Fibroblast of skin of back (primary cell): ENCODE measurements around the gene GRAP.

Experiments
- DNase-seq: peaks from one replicate; pipeline ENCODE4 v3.0.0-alpha.2; 2013

GRAP gene

GRCh38 chr17:18981335-18981641 is 65.5 kb downstream of the GRAP start:
- no peak for DNase-seq

GRCh38 chr17:18980682-18981334 is 65.9 kb downstream of the GRAP start:
- DNase-seq = peak; percentile 54

GRCh38 chr17:18978655-18979054 is 68.1 kb downstream of the GRAP start:
- DNase-seq = no peak

DNA sequence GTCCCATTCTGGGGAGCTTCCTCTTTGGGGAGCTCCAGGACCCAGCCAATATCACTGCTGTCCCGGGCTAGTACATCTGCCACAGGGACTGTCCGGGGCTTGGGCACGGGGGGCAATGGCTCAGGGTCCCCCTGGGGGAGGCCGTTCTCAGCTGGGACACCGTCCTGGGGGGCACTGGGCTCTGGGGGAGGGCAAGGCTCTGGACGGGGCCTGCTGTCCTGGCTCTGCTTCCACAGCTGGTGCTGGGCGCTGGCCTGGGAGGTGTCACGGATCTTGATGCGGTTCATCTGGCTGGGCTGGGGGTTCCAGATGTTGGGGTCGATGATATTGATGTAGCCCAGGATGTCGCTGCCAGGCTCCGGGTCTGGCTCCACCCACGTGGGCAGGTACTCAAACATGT is 68.7 kb downstream of the GRAP start:
- no peak for DNase-seq

DNA sequence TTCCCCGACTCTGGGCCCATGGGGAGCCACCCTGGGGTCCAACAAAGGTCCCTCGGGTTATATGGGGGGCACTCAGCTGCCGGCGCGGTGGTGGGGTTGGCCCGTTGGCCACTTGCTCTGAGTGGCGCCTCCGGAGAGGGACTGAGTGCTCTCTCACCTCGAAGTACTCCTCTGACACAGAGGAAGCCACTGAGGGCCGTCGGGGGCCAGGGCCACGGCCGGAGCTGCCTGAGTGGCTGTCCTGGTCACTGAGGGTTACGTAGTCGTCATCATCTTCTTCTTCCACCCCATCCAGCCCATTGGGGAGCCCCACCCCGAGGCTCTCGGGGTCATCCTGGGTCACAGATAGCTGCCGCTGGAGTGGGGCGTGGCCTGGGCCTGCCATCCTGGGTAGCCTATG is 69.1 kb downstream of the GRAP start:
- DNase-seq = no peak

DNA sequence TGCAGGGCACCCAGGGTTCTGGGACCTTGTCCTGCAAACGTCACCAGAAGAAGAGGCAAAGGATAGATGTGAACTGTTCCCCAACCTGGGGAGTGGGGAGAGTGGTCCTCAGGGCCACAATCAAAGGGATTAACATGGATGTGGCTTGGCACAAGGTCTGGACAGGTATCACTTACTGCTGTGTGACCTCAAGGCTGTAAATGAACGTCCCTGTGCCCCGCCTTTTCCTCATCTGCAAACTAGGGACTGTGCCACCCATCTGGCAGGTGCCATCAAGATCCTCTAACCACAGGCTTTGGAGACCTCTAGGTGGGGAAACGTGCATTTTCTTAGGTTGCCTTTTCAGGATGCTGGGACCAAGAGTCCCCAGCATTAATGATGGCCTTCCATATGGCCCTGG is 69.7 kb downstream of the GRAP start:
- DNase-seq = no peak

GRCh38 chr17:18976201-18976600 is 70.6 kb downstream of the GRAP start:
- no peak for DNase-seq

GRCh38 chr17:18975597-18975996 is 71.2 kb downstream of the GRAP start:
- DNase-seq = no peak

GRCh38 chr17:18974407-18975149 is 72.2 kb downstream of the GRAP start:
- no peak for DNase-seq

DNA sequence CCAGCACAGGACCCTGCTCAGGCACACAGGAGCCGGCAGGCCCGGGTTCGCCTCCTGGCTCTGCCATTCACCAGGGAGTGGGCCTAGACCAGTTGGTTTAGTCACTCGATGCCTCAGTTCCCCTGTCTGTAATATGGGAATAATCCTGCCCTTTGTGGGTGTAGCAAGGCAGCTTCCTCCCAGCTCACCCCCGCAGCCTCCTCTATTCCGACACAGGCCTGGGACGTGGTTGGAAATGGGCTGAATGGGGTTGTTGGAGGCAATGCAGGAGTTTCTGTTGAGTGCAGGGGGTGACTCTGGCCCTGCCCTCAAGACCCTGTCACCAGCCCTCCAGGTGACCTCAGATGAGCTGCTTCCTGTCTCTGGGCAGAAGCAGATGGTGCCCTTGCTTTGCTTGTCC is 75.0 kb downstream of the GRAP start:
- no peak for DNase-seq
